ENCODE data around the gene MCF2L2.

DNA sequence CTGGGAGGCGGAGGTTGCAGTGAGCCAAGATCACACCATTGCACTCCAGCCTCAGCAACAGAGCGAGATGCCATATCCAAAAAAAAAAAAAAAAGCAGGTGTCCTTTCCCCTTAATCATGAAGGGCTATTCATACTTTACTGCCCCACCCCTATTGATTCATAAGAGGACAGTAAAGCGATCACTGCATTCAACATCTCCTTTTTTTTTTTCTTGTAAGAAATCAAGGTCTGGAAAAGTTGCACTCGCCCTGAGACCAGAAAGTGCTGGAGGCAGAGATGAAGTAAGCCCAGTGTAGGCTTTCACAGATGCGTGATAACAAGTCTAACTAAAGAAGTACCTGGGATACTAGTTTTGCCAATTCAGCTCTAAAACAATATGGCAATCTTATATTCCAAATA, 151.2 kb downstream of the MCF2L2 start:
- TF ChIP-seq ZNF274 (IDR thresholded peaks at IDR 0.05; ENCODE audit: low read depth, low read length) (no peak), SUZ12 (IDR thresholded peaks at IDR 0.05; ENCODE audit: extremely low read depth, insufficient read depth, insufficient read length) (no peak), YY1 (IDR thresholded peaks at IDR 0.05; ENCODE audit: insufficient read depth, insufficient read length) (no peak)

All from NT2/D1 (cell line).